Gastrocnemius medialis (tissue), 4 donors: Measurements from ENCODE around the gene NAV2.
A peak's percentile ranks its signal among the peaks of the same experiment; 100 is the strongest.

ENCODE experiments used
- CTCF ChIP-seq, 5 experiments: fragments of 450-650 bp in 3 of 5; fragments of 200-600 bp in 2 of 5; sonication (generic) in 2 of 5; IDR thresholded peaks in 4 of 5; conservative IDR thresholded peaks in 1 of 5; 1 replicate in 4 of 5; 2 replicates in 1 of 5; pipeline ENCODE4 v1.5.1; 2016 to 2019; ENCODE audit warnings: antibody characterized with exemption in 5 of 5, mild to moderate bottlenecking in 3 of 5, moderate library complexity in 3 of 5
- POLR2A ChIP-seq, 2 donors: fragments of 450-650 bp; IDR thresholded peaks; one replicate each; pipeline ENCODE4 v1.6.1; 2017; ENCODE audit warnings: antibody characterized with exemption in 2 of 2, mild to moderate bottlenecking in 2 of 2, moderate library complexity in 2 of 2

- TF ChIP-seq CTCF (IDR thresholded peaks at IDR 0.05 in 4 of 5, conservative IDR thresholded peaks at IDR 0.05 in 1 of 5) = peak in 3 of 5 experiments; percentile 30 to 53 (median 31)
- no peak for TF ChIP-seq POLR2A (IDR thresholded peaks at IDR 0.05)
Observed at GRCh38 chr11:19905280-19905853, 192.7 kb downstream of the NAV2 start.
